ENCODE data around the gene NFIC.
A peak's percentile ranks its signal among the peaks of the same experiment; 100 is the strongest.

The NFIC gene

GRCh38 chr19:3336680-3337523 is 29.5 kb upstream of the NFIC start:
- H3K27ac ChIP-seq (replicated peaks; ENCODE audit: low read length), result no peak overlapping the region

DNA sequence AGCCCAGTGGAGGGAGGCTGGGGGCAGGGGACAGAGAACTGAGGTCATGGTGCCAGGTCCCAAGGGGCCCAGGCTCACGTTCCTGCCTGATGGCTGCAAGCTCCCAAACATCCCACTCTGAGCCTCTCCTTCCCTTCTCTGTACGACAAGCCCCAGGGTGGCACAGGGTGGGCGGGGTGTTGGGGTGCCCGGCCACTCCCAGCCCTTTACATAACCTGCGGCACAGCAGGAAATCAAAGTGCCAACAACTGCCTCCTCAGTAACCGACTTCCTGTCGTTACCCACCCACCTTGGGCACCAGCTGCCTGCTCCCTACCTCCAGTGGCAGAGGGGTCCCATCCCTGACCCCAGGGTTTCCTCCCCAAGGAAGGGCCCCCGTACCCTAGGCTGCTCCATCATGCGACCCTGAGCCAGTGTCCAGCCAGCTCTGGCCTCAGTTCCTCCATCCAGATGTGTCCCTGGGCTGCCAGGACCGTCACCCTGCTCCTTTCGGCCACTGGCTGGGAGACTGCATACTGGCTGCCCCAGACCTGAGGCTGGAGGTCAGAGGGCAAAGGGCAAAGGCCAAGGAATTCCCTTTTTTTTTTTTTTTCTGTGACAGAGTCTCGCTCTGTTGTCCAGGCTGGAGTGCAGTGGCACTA is 27.7 kb upstream of the NFIC start:
- H3K23ac ChIP-seq (ENCODE audit: low read depth, low read length, poor library complexity), result no peak overlapping the region

More at GRCh38 chr19:3336680-3337523, 29.5 kb upstream of the NFIC start:
- Histone ChIP-seq H3K4ac (ENCODE audit: low read length) (no peak overlapping the region), H2BK12ac (ENCODE audit: low read length) (no peak overlapping the region), H3K79me1 (ENCODE audit: low read depth, low read length) (no peaks in the 10 kb centered on the region), H4K8ac (ENCODE audit: low read depth, low read length) (no peak overlapping the region), H2BK5ac (ENCODE audit: low read length) (peak overlapping the region; percentile 19), H3K4me2 (ENCODE audit: insufficient read depth, low read length, poor library complexity, severe bottlenecking) (no peak overlapping the region), H4K91ac (ENCODE audit: low read depth, low read length, poor library complexity) (no peak overlapping the region), H3K9ac (ENCODE audit: low read depth, low read length, poor library complexity) (no peak overlapping the region), H3K23ac (ENCODE audit: low read depth, low read length, poor library complexity) (no peak overlapping the region), H3K18ac (ENCODE audit: low read length) (no peak overlapping the region), H3K27me3 (ENCODE audit: control insufficient read depth in 3 of 3, insufficient read depth in 3 of 3, low read depth in 1 of 3, low read length in 3 of 3) (peaks cover 0 to 26% (median 0%) of the 10 kb centered on the region in 3 experiments), H2BK15ac (ENCODE audit: low read length) (no peak overlapping the region), H2AK5ac (ENCODE audit: low read depth, low read length) (peak overlapping the region; percentile 68), H3K4me3 (ENCODE audit: low read length in 2 of 2) (no peak overlapping the region), H3K4me1 (ENCODE audit: control insufficient read depth in 2 of 2, insufficient read depth in 1 of 2, low read depth in 1 of 2, low read length in 2 of 2) (no peaks in the 10 kb centered on the region), H3K9me3 (replicated peaks in 1 of 2; ENCODE audit: control insufficient read depth in 2 of 2, insufficient read depth in 1 of 2, low read depth in 1 of 2, low read length in 2 of 2) (no peaks in the 10 kb centered on the region), H3K14ac (ENCODE audit: low read length) (peak overlapping the region; percentile 1), H3K36me3 (replicated peaks in 1 of 2; ENCODE audit: control insufficient read depth in 2 of 2, insufficient read depth in 2 of 2, low read length in 2 of 2) (no peaks in the 10 kb centered on the region), H2AFZ (ENCODE audit: low read length) (no peak overlapping the region), H2BK120ac (ENCODE audit: low read depth, low read length) (no peak overlapping the region)
- DNase-seq (ENCODE audit: low spot score), result no peak
- no CpG with 5 or more reads among the region's 22 CpGs for WGBS, 2 donors (ENCODE audit: extremely low coverage in 2 of 2, insufficient read length in 2 of 2, insufficient replicate concordance in 1 of 2)

DNA sequence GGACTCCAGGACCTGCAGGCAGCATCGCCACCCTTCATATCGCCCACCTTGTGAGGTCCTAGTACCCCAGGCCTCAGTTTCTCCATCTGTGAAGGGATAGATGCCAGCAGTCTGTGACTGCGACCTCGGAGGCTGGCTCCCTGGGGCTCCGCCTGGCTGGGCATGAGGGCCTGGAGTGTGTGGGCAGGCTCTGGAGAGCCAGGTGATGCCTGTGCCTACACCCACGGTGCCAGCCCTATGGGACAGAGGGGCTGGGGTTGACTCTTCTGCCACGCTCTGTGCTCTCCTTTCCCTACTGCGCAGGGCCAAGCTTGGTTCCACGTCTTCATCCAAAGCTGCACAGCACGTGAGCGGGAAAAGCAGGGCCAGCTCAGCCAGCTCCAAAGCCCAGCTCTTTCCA is 26.0 kb upstream of the NFIC start:
- H3K36me3 ChIP-seq (replicated peaks in 1 of 2; ENCODE audit: control insufficient read depth in 2 of 2, insufficient read depth in 2 of 2, low read length in 2 of 2), result no peaks in the 10 kb centered on the region
- no peak overlapping the region for H3K4ac ChIP-seq (ENCODE audit: low read length)
- H3K79me1 ChIP-seq (ENCODE audit: low read depth, low read length), result peaks cover 3% of the 10 kb centered on the region
- no peaks in the 10 kb centered on the region for H3K4me1 ChIP-seq (ENCODE audit: control insufficient read depth in 2 of 2, insufficient read depth in 1 of 2, low read depth in 1 of 2, low read length in 2 of 2)
- peak overlapping the region in 1 of 2 donors; percentile 34 for H3K4me3 ChIP-seq (ENCODE audit: low read length in 2 of 2)
- H3K9ac ChIP-seq (ENCODE audit: low read depth, low read length, poor library complexity), result no peak overlapping the region
- H2BK120ac ChIP-seq (ENCODE audit: low read depth, low read length), result no peak overlapping the region
- H2BK12ac ChIP-seq (ENCODE audit: low read length), result no peak overlapping the region
- H3K27me3 ChIP-seq (ENCODE audit: control insufficient read depth in 3 of 3, insufficient read depth in 3 of 3, low read depth in 1 of 3, low read length in 3 of 3), result peaks cover 0 to 21% (median 0%) of the 10 kb centered on the region in 3 experiments
- peak overlapping the region; percentile 94 for H3K14ac ChIP-seq (ENCODE audit: low read length)
- H4K91ac ChIP-seq (ENCODE audit: low read depth, low read length, poor library complexity), result no peak overlapping the region
- no peak for DNase-seq (ENCODE audit: low spot score)
- H2AFZ ChIP-seq (ENCODE audit: low read length), result no peak overlapping the region
- H2BK5ac ChIP-seq (ENCODE audit: low read length), result peak overlapping the region; percentile 39
- H2AK5ac ChIP-seq (ENCODE audit: low read depth, low read length), result peak overlapping the region; percentile 88
- H4K8ac ChIP-seq (ENCODE audit: low read depth, low read length), result peak overlapping the region; percentile 65
- peak overlapping the region; percentile 80 for H3K18ac ChIP-seq (ENCODE audit: low read length)
- WGBS, 2 donors (ENCODE audit: extremely low coverage in 2 of 2, insufficient read length in 2 of 2, insufficient replicate concordance in 1 of 2), result no CpG with 5 or more reads among the region's 11 CpGs
- H3K9me3 ChIP-seq (replicated peaks in 1 of 2; ENCODE audit: control insufficient read depth in 2 of 2, insufficient read depth in 1 of 2, low read depth in 1 of 2, low read length in 2 of 2), result no peaks in the 10 kb centered on the region
- no peak overlapping the region for H3K27ac ChIP-seq (replicated peaks; ENCODE audit: low read length)
- no peak overlapping the region for H3K23ac ChIP-seq (ENCODE audit: low read depth, low read length, poor library complexity)
- no peak overlapping the region for H2BK15ac ChIP-seq (ENCODE audit: low read length)
- H3K4me2 ChIP-seq (ENCODE audit: insufficient read depth, low read length, poor library complexity, severe bottlenecking), result no peak overlapping the region

More for the DNA sequence above, 27.7 kb upstream of the NFIC start:
- Histone ChIP-seq H4K91ac (ENCODE audit: low read depth, low read length, poor library complexity) (no peak overlapping the region), H3K4me2 (ENCODE audit: insufficient read depth, low read length, poor library complexity, severe bottlenecking) (no peak overlapping the region), H3K18ac (ENCODE audit: low read length) (no peak overlapping the region), H4K8ac (ENCODE audit: low read depth, low read length) (no peak overlapping the region), H3K4me3 (ENCODE audit: low read length in 2 of 2) (no peak overlapping the region), H3K14ac (ENCODE audit: low read length) (peak overlapping the region; percentile 31), H3K79me1 (ENCODE audit: low read depth, low read length) (no peaks in the 10 kb centered on the region), H2BK5ac (ENCODE audit: low read length) (no peak overlapping the region), H3K9me3 (replicated peaks in 1 of 2; ENCODE audit: control insufficient read depth in 2 of 2, insufficient read depth in 1 of 2, low read depth in 1 of 2, low read length in 2 of 2) (no peaks in the 10 kb centered on the region), H3K4ac (ENCODE audit: low read length) (no peak overlapping the region), H2BK15ac (ENCODE audit: low read length) (no peak overlapping the region), H2AK5ac (ENCODE audit: low read depth, low read length) (peak overlapping the region; percentile 28), H3K9ac (ENCODE audit: low read depth, low read length, poor library complexity) (no peak overlapping the region), H2BK12ac (ENCODE audit: low read length) (no peak overlapping the region), H3K4me1 (ENCODE audit: control insufficient read depth in 2 of 2, insufficient read depth in 1 of 2, low read depth in 1 of 2, low read length in 2 of 2) (no peaks in the 10 kb centered on the region), H3K27ac (replicated peaks; ENCODE audit: low read length) (no peak overlapping the region), H3K27me3 (ENCODE audit: control insufficient read depth in 3 of 3, insufficient read depth in 3 of 3, low read depth in 1 of 3, low read length in 3 of 3) (peaks cover 0 to 24% (median 0%) of the 10 kb centered on the region in 3 experiments), H2AFZ (ENCODE audit: low read length) (no peak overlapping the region), H3K36me3 (replicated peaks in 1 of 2; ENCODE audit: control insufficient read depth in 2 of 2, insufficient read depth in 2 of 2, low read length in 2 of 2) (no peaks in the 10 kb centered on the region), H2BK120ac (ENCODE audit: low read depth, low read length) (no peak overlapping the region)
- DNase-seq (ENCODE audit: low spot score), result no peak
- no CpG with 5 or more reads among the region's 12 CpGs for WGBS, 2 donors (ENCODE audit: extremely low coverage in 2 of 2, insufficient read length in 2 of 2, insufficient replicate concordance in 1 of 2)

- H2AK5ac ChIP-seq (ENCODE audit: low read depth, low read length), result no peak overlapping the region
- no peak overlapping the region for H3K14ac ChIP-seq (ENCODE audit: low read length)
- H2BK120ac ChIP-seq (ENCODE audit: low read depth, low read length), result no peak overlapping the region
- H2AFZ ChIP-seq (ENCODE audit: low read length), result no peak overlapping the region
- peaks cover 0 to 18% (median 2%) of the 10 kb centered on the region in 3 experiments for H3K27me3 ChIP-seq (ENCODE audit: control insufficient read depth in 3 of 3, insufficient read depth in 3 of 3, low read depth in 1 of 3, low read length in 3 of 3)
- WGBS, 2 donors (ENCODE audit: extremely low coverage in 2 of 2, insufficient read length in 2 of 2, insufficient replicate concordance in 1 of 2), result no CpG with 5 or more reads among the region's 9 CpGs
- peaks cover 3% of the 10 kb centered on the region for H3K79me1 ChIP-seq (ENCODE audit: low read depth, low read length)
- H2BK12ac ChIP-seq (ENCODE audit: low read length), result no peak overlapping the region
- H2BK5ac ChIP-seq (ENCODE audit: low read length), result no peak overlapping the region
- H4K91ac ChIP-seq (ENCODE audit: low read depth, low read length, poor library complexity), result no peak overlapping the region
- no peak overlapping the region for H3K4me3 ChIP-seq (ENCODE audit: low read length in 2 of 2)
- no peak overlapping the region for H3K4ac ChIP-seq (ENCODE audit: low read length)
- no peak overlapping the region for H2BK15ac ChIP-seq (ENCODE audit: low read length)
- no peak overlapping the region for H3K9ac ChIP-seq (ENCODE audit: low read depth, low read length, poor library complexity)
- no peak overlapping the region for H3K27ac ChIP-seq (replicated peaks; ENCODE audit: low read length)
- no peak overlapping the region for H3K23ac ChIP-seq (ENCODE audit: low read depth, low read length, poor library complexity)
- H3K4me1 ChIP-seq (ENCODE audit: control insufficient read depth in 2 of 2, insufficient read depth in 1 of 2, low read depth in 1 of 2, low read length in 2 of 2), result no peaks in the 10 kb centered on the region
- no peak overlapping the region for H4K8ac ChIP-seq (ENCODE audit: low read depth, low read length)
- H3K36me3 ChIP-seq (replicated peaks in 1 of 2; ENCODE audit: control insufficient read depth in 2 of 2, insufficient read depth in 2 of 2, low read length in 2 of 2), result no peaks in the 10 kb centered on the region
- no peak overlapping the region for H3K18ac ChIP-seq (ENCODE audit: low read length)
- H3K9me3 ChIP-seq (replicated peaks in 1 of 2; ENCODE audit: control insufficient read depth in 2 of 2, insufficient read depth in 1 of 2, low read depth in 1 of 2, low read length in 2 of 2), result no peaks in the 10 kb centered on the region
- DNase-seq (ENCODE audit: low spot score), result no peak
- H3K4me2 ChIP-seq (ENCODE audit: insufficient read depth, low read length, poor library complexity, severe bottlenecking), result no peak overlapping the region
These were observed 24.1 kb upstream of the NFIC start for GRCh38 chr19:3342246-3342645.

Data from neuronal stem cell (in vitro differentiated cells).